ENCODE results near the gene VILL. TPM values are rescaled to one million over a fixed set of nuclear protein-coding genes. Genes with fewer than 3 reads are reported as not detected.

VILL gene
- total RNA-seq, 1 experiment from 2014 or later: 1.2 TPM

DNA sequence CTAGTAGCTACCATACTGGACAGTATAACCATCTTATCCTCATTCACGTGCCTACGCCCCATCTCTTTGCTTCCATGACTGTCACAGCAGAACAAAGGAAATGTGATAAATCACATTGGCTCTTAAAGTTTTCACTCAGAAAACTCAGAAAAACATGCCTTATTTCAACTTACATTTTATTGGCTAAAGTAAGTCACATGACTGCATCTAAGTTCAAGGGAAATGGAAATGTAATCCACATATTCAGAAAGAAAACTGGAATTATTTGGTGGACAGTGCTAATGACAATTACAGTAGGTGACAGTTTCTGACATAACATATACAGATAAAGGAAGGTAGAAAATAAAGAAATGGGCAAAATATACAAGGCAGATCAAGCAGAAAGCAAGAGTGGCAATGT, 37.4 kb upstream of the VILL start:
- no TSS peak for BruUV-seq (replicated peaks)
- no peaks in the 10 kb centered on the region for H3K36me3 ChIP-seq (ENCODE audit: control insufficient read depth in 1 of 2, insufficient read depth in 2 of 2, low read length in 2 of 2)
- intact Hi-C loops (cut with micrococcal nuclease): no loop called here
- H3K27me3 ChIP-seq (ENCODE audit: insufficient read depth, low read length): no peaks in the 10 kb centered on the region
- no peak overlapping the region for H3K9ac ChIP-seq (ENCODE audit: low read length)
- no peaks in the 10 kb centered on the region for H3K4me1 ChIP-seq (ENCODE audit: control insufficient read depth in 1 of 2, insufficient read depth in 2 of 2, low read length in 2 of 2)
- RAD21 ChIA-PET (ENCODE audit: low non-redundant PET in 1 of 2, low total read pairs in 2 of 2, uncharacterized antibody in 2 of 2, unreplicated experiment in 2 of 2): no interaction called here
- peaks cover 0 to 4% of the 10 kb centered on the region in 2 experiments; a peak in 1 of 4 replicates for H3K9me3 ChIP-seq (ENCODE audit: control insufficient read depth in 1 of 2, insufficient read depth in 1 of 2, low read depth in 1 of 2, low read length in 2 of 2)
- no peak overlapping the region for H3K4me3 ChIP-seq (replicated peaks in 1 of 2; ENCODE audit: low read depth in 1 of 2, low read length in 2 of 2)
- H3K4me2 ChIP-seq (ENCODE audit: low read length): no peak overlapping the region
- no peak overlapping the region for H2AFZ ChIP-seq (ENCODE audit: low read depth, low read length, poor library complexity, severe bottlenecking)
- H3K27ac ChIP-seq (ENCODE audit: low read depth, low read length): no peak overlapping the region
- DNase-seq (ENCODE audit: low read depth, low spot score) (no peak), ATAC-seq (no peak)
- no peaks in the 10 kb centered on the region for H3K9me2 ChIP-seq (ENCODE audit: insufficient read depth)
- no peak for TF ChIP-seq CEBPB (IDR thresholded peaks at IDR 0.05; ENCODE audit: low read depth)
- TF ChIP-seq ELF1 (IDR thresholded peaks at IDR 0.05; ENCODE audit: borderline replicate concordance, low read depth): no peak
- TF ChIP-seq, protein P1, sequence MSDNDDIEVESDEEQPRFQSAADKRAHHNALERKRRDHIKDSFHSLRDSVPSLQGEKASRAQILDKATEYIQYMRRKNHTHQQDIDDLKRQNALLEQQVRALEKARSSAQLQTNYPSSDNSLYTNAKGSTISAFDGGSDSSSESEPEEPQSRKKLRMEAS (IDR thresholded peaks at IDR 0.05): no peak
- no peak for TF ChIP-seq POLR2AphosphoS5 (IDR thresholded peaks at IDR 0.05; ENCODE audit: low read depth, low read length)
- TF ChIP-seq RAD21 (IDR thresholded peaks at IDR 0.05; ENCODE audit: low read depth): no peak
- TF ChIP-seq CBX3 (IDR thresholded peaks at IDR 0.05; ENCODE audit: low read depth): no peak
- no peak for TF ChIP-seq POLR2A (IDR thresholded peaks at IDR 0.05; ENCODE audit: borderline replicate concordance, extremely low read depth, insufficient read depth, insufficient read length)
- no peak for TF ChIP-seq TCF7L2 (IDR thresholded peaks at IDR 0.05; ENCODE audit: borderline replicate concordance, extremely low read depth, insufficient read depth, insufficient read length)
- no peak for TF ChIP-seq EGR1 (IDR thresholded peaks at IDR 0.05; ENCODE audit: low read depth)
- POLR2A ChIA-PET: no interaction called here
- H3K79me2 ChIP-seq (ENCODE audit: insufficient read depth, low read length): no peaks in the 10 kb centered on the region
- CTCF ChIA-PET: no interaction called here
- H4K20me1 ChIP-seq (ENCODE audit: insufficient read depth): no peaks in the 10 kb centered on the region

DNA sequence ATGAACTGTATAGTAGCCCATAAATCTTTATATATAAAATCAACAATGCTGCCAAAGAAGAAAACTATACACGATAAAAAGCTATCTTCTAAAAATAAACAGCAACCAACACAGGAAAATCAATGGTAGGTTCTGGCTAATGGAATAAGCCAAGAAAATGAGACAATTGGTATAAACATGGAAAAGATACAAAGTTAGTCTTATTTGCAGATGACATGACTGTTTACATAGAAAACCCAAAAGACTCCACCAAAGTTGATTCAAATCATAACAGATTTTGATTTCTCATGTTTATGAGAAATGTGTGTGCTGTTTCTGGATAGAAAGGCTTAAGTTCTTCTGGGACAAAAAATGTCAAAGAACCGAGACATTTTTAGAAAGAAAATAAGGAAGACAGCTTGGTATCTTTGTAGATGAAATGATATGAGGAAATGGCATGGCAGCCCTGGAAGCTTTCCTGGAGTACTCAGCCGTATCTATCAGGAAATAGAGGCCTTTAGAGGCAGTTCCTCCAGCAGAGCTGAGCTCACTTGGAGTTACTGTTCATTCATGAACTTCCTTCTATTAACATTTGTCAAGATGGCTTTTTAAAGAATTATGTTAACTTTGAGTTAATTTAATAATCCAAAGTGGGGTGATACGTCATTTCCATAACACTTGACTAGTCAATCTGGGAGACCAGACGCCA, 36.7 kb upstream of the VILL start:
- RAD21 ChIA-PET (ENCODE audit: low non-redundant PET in 1 of 2, low total read pairs in 2 of 2, uncharacterized antibody in 2 of 2, unreplicated experiment in 2 of 2): no interaction called here
- Histone ChIP-seq H3K27ac (ENCODE audit: low read depth, low read length) (no peak overlapping the region), H3K79me2 (ENCODE audit: insufficient read depth, low read length) (no peaks in the 10 kb centered on the region), H3K27me3 (ENCODE audit: insufficient read depth, low read length) (no peaks in the 10 kb centered on the region), H3K4me1 (ENCODE audit: control insufficient read depth in 1 of 2, insufficient read depth in 2 of 2, low read length in 2 of 2) (no peaks in the 10 kb centered on the region), H3K36me3 (ENCODE audit: control insufficient read depth in 1 of 2, insufficient read depth in 2 of 2, low read length in 2 of 2) (no peaks in the 10 kb centered on the region), H3K9ac (ENCODE audit: low read length) (no peak overlapping the region), H3K4me3 (replicated peaks in 1 of 2; ENCODE audit: low read depth in 1 of 2, low read length in 2 of 2) (no peak overlapping the region), H3K9me3 (ENCODE audit: control insufficient read depth in 1 of 2, insufficient read depth in 1 of 2, low read depth in 1 of 2, low read length in 2 of 2) (peaks cover 0 to 4% of the 10 kb centered on the region in 2 experiments; a peak in 1 of 4 replicates), H4K20me1 (ENCODE audit: insufficient read depth) (no peaks in the 10 kb centered on the region), H3K4me2 (ENCODE audit: low read length) (no peak overlapping the region), H3K9me2 (ENCODE audit: insufficient read depth) (no peaks in the 10 kb centered on the region), H2AFZ (ENCODE audit: low read depth, low read length, poor library complexity, severe bottlenecking) (no peak overlapping the region)
- ATAC-seq (no peak), DNase-seq (ENCODE audit: low read depth, low spot score) (no peak)
- POLR2A ChIA-PET: no interaction called here
- BruUV-seq (replicated peaks): no TSS peak
- CTCF ChIA-PET: interaction anchor here (1.3 kb wide), 1 partner anchor 13 kb away, joined by 4 read pairs; no protein-coding TSS in a partner anchor
- intact Hi-C loops (cut with micrococcal nuclease): no loop called here
- TF ChIP-seq EZH2phosphoT487 (IDR thresholded peaks at IDR 0.05; ENCODE audit: borderline replicate concordance): no peak
- no peak for TF ChIP-seq CEBPB (IDR thresholded peaks at IDR 0.05; ENCODE audit: low read depth)
- TF ChIP-seq TCF7L2 (IDR thresholded peaks at IDR 0.05; ENCODE audit: borderline replicate concordance, extremely low read depth, insufficient read depth, insufficient read length): no peak
- no peak for TF ChIP-seq ZFX (IDR thresholded peaks at IDR 0.05)
- TF ChIP-seq POLR2AphosphoS5 (IDR thresholded peaks at IDR 0.05; ENCODE audit: low read depth, low read length): no peak
- no peak for TF ChIP-seq FOSL1 (IDR thresholded peaks at IDR 0.05; ENCODE audit: low read depth)
- TF ChIP-seq EGR1 (IDR thresholded peaks at IDR 0.05; ENCODE audit: low read depth): no peak
- TF ChIP-seq, protein P1 (IDR thresholded peaks at IDR 0.05): no peak
- no peak for TF ChIP-seq SRF (IDR thresholded peaks at IDR 0.05; ENCODE audit: low read depth)
- TF ChIP-seq CBX3 (IDR thresholded peaks at IDR 0.05; ENCODE audit: low read depth): no peak
- TF ChIP-seq ELF1 (IDR thresholded peaks at IDR 0.05; ENCODE audit: borderline replicate concordance, low read depth): no peak
- no peak for TF ChIP-seq POLR2A (IDR thresholded peaks at IDR 0.05; ENCODE audit: borderline replicate concordance, extremely low read depth, insufficient read depth, insufficient read length)
- no peak for TF ChIP-seq ZNF274 (IDR thresholded peaks at IDR 0.05; ENCODE audit: low read depth, low read length)
- TF ChIP-seq, protein P2, sequence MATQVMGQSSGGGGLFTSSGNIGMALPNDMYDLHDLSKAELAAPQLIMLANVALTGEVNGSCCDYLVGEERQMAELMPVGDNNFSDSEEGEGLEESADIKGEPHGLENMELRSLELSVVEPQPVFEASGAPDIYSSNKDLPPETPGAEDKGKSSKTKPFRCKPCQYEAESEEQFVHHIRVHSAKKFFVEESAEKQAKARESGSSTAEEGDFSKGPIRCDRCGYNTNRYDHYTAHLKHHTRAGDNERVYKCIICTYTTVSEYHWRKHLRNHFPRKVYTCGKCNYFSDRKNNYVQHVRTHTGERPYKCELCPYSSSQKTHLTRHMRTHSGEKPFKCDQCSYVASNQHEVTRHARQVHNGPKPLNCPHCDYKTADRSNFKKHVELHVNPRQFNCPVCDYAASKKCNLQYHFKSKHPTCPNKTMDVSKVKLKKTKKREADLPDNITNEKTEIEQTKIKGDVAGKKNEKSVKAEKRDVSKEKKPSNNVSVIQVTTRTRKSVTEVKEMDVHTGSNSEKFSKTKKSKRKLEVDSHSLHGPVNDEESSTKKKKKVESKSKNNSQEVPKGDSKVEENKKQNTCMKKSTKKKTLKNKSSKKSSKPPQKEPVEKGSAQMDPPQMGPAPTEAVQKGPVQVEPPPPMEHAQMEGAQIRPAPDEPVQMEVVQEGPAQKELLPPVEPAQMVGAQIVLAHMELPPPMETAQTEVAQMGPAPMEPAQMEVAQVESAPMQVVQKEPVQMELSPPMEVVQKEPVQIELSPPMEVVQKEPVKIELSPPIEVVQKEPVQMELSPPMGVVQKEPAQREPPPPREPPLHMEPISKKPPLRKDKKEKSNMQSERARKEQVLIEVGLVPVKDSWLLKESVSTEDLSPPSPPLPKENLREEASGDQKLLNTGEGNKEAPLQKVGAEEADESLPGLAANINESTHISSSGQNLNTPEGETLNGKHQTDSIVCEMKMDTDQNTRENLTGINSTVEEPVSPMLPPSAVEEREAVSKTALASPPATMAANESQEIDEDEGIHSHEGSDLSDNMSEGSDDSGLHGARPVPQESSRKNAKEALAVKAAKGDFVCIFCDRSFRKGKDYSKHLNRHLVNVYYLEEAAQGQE (IDR thresholded peaks at IDR 0.05; ENCODE audit: low read depth): no peak
- no peak for TF ChIP-seq JUND (IDR thresholded peaks at IDR 0.05)
- TF ChIP-seq RAD21 (IDR thresholded peaks at IDR 0.05; ENCODE audit: low read depth): no peak
- TF ChIP-seq EZH2 (IDR thresholded peaks at IDR 0.05): no peak
